Measurements from ENCODE around the gene VWA8.
"Not testable (repeated sequence)": the region's sequence is repeated elsewhere in the genome, so short reads cannot be mapped to it uniquely, and the experiment has no call there.

VWA8 gene

GRCh38 chr13:41546372-41547190, 414.3 kb downstream of the VWA8 start:
- no peak for DNase-seq

GRCh38 chr13:41545432-41545707, 415.5 kb downstream of the VWA8 start:
- no peak for DNase-seq

- no peak for DNase-seq
Observed at GRCh38 chr13:41543664-41544300, 417.1 kb downstream of the VWA8 start.

GRCh38 chr13:41542799-41543198, 418.1 kb downstream of the VWA8 start:
- DNase-seq: not testable (repeated sequence)

- DNase-seq: no peak
Observed at GRCh38 chr13:41542281-41542680, 418.6 kb downstream of the VWA8 start.

- DNase-seq: no peak
Observed at GRCh38 chr13:41541142-41541938, 419.6 kb downstream of the VWA8 start.

- DNase-seq: not testable (repeated sequence)
Observed at GRCh38 chr13:41540240-41540639, 420.7 kb downstream of the VWA8 start.

- DNase-seq: no peak
Observed at GRCh38 chr13:41533266-41534052, 427.4 kb downstream of the VWA8 start.

- DNase-seq: no peak
Observed at GRCh38 chr13:41528021-41528420, 432.9 kb downstream of the VWA8 start.

GRCh38 chr13:41520660-41521630, 440.0 kb downstream of the VWA8 start:
- no peak for DNase-seq

GRCh38 chr13:41520016-41520659, 440.8 kb downstream of the VWA8 start:
- no peak for DNase-seq

Data from NCI-H526 treated with DMSO at 0.1 percent for 48 hours (cell line).